Hematopoietic multipotent progenitor cell treated with erythropoietin and hydrocortisone succinate and interleukin-3 and kit ligand, for 6 days (in vitro differentiated cells): ENCODE results near the gene AQP3.
"Not testable (repeated sequence)": the region's sequence is repeated elsewhere in the genome, so short reads cannot be mapped to it uniquely, and the experiment has no call there.

Source experiments
- DNase-seq: peaks from one replicate; pipeline ENCODE4 v3.0.0-alpha.2; 2015

AQP3 gene

GRCh38 chr9:33440204-33440603, 7.2 kb downstream of the AQP3 start:
- DNase-seq: no peak

GRCh38 chr9:33439731-33440130, 7.7 kb downstream of the AQP3 start:
- DNase-seq: no peak

GRCh38 chr9:33438926-33439680, 8.3 kb downstream of the AQP3 start:
- DNase-seq: no peak

- DNase-seq: no peak
Measured at GRCh38 chr9:33437898-33438297, 9.5 kb downstream of the AQP3 start.

- peak; percentile 42 for DNase-seq
Measured at GRCh38 chr9:33437205-33437604, 10.2 kb downstream of the AQP3 start.

- peak; percentile 13 for DNase-seq
Measured at GRCh38 chr9:33436445-33436844, 10.9 kb downstream of the AQP3 start.

- peak; percentile 9 for DNase-seq
Measured at GRCh38 chr9:33435821-33436277, 11.5 kb downstream of the AQP3 start.

GRCh38 chr9:33434317-33435105, 12.9 kb downstream of the AQP3 start:
- peak; percentile 1 for DNase-seq

GRCh38 chr9:33433871-33434270, 13.5 kb downstream of the AQP3 start:
- peak; percentile 1 for DNase-seq

- DNase-seq: peak; percentile 4
Measured at GRCh38 chr9:33431420-33431819, 16.0 kb downstream of the AQP3 start.

GRCh38 chr9:33430942-33431341, 16.5 kb downstream of the AQP3 start:
- peak; percentile 19 for DNase-seq

GRCh38 chr9:33429256-33429985, 18.0 kb downstream of the AQP3 start:
- peak; percentile 1 for DNase-seq

- DNase-seq: peak; percentile 1
Measured at GRCh38 chr9:33426843-33427293, 20.5 kb downstream of the AQP3 start.

GRCh38 chr9:33425128-33425533, 22.3 kb downstream of the AQP3 start:
- DNase-seq: no peak

- not testable (repeated sequence) for DNase-seq
Measured at GRCh38 chr9:33424492-33424891, 22.9 kb downstream of the AQP3 start.

- DNase-seq: not testable (repeated sequence)
Measured at GRCh38 chr9:33424043-33424442, 23.4 kb downstream of the AQP3 start.

- no peak for DNase-seq
Measured at GRCh38 chr9:33419708-33420303, 27.6 kb downstream of the AQP3 start.

GRCh38 chr9:33418090-33418489, 29.3 kb downstream of the AQP3 start:
- no peak for DNase-seq

GRCh38 chr9:33416996-33417395, 30.4 kb downstream of the AQP3 start:
- no peak for DNase-seq

- peak; percentile 82 for DNase-seq
Measured at GRCh38 chr9:33415501-33416038, 31.8 kb downstream of the AQP3 start.

GRCh38 chr9:33414889-33415500, 32.4 kb downstream of the AQP3 start:
- DNase-seq: no peak

GRCh38 chr9:33414268-33414667, 33.1 kb downstream of the AQP3 start:
- peak; percentile 40 for DNase-seq
